GM18868 (cell line): ENCODE data around the gene CNGB1.
"Not testable (repeated sequence)": the region's sequence is repeated elsewhere in the genome, so short reads cannot be mapped to it uniquely, and the experiment has no call there.

Experiments
- ATAC-seq: cut with Tn5 transposase; IDR thresholded peaks from one replicate; pipeline ENCODE4 v1.9.1; 2021; ENCODE audit warnings: mild to moderate bottlenecking, moderate library complexity; ENCODE audit not compliant: unreplicated experiment

CNGB1 gene

DNA sequence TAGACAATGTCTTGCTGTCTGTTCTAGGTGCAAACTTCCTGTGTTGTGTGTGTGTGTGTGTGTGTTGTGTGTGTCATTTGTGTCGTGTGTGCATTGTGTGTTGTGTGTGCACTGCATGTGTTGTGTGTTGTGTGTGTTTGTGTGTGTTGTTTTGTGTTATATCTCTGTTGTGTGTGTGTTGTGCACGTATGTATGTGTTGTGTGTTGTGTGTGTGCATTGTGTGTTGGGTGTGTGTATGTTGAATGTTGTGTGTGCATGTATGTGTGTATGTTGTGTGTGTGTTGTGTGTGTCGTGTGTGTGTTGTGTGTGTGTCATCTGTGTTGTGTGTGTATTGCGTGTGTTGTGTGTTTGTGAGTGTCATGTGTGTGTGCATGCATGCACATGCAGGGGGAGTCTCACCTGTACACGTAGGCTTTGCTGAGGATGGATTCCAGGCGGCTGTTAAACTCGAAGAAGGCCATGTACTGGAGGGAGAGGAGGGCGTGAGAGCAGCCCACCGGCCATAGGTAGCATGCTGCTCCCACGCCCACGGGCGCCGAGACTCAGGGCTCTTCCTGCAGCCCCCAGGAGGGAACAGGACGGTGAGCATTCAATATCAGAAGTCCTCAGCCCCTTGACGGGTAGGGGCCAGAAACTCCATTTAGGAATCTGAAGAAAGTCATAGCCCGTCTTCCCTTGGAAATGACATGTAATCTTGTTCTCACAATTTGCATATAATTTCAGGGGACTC is 58.2 kb downstream of the CNGB1 start:
- no peak for ATAC-seq

- no peak for ATAC-seq
These were observed 59.2 kb downstream of the CNGB1 start for GRCh38 chr16:57911743-57912142.

- ATAC-seq, result no peak
These were observed 60.2 kb downstream of the CNGB1 start for GRCh38 chr16:57910696-57911095.

GRCh38 chr16:57908409-57908987 is 62.4 kb downstream of the CNGB1 start:
- ATAC-seq, result no peak

DNA sequence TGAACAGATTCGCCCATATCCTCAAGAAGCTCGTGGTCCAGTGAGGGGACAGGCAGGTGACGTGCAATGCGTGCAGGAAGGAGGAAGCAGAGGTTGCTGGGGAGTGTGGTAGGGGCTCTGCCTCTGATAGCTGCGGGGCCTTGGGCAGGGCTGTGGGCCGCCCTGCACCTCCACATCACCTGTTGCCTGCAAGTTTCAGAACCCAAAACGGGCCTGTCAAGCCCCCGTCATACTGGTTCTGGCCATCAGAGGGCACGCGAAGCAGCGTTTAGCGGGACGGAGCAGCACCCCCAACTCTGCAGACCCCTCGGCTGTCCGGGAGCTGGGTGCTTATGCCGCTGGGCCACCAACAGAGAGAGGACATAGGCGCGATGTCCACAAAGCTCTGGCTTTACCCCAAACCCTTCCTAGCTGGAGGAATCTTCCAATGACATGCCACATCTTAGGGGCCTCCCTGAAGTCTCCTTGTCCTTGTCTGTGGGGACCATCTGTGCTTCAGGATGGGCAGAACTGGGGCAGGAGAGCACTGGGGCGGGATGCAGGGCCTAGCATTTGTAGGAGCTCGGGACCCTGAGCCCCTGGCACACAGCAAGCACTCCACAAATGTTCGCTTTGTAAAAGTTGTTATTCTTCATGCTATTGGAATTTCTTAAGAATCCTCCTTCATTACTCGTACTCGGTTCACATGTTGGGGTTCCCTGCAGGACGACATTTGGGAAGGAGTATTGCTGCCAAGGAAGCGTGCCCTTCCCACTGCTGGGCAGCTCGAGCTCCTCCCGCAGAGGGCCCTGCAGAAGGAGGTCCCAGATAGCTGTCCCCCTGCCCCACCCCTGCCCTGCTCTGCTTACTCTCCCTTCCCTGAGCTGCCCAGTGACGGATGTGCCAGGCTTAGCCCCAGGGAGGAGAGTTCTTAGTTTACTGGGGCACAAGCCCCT is 64.3 kb downstream of the CNGB1 start:
- ATAC-seq, result no peak

DNA sequence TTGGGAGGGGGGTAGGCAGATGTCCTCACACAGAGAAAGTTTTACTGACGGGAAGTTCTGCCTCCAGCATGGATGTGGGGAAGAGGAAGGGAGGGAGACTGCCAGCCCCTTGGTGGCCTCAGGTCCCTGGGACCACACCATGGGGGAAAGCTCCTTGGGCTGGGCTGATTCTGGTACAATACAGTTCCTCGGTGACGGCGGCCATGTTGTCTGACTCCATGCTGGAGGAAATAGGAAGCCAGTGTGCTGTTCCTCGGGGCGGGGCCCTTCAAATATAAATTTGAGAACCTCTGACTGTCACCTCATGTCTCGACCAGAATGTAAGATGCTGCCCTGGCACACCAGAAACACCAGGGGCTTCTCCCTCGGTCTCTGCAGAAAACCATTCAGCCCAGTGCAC is 66.8 kb downstream of the CNGB1 start:
- no peak for ATAC-seq

DNA sequence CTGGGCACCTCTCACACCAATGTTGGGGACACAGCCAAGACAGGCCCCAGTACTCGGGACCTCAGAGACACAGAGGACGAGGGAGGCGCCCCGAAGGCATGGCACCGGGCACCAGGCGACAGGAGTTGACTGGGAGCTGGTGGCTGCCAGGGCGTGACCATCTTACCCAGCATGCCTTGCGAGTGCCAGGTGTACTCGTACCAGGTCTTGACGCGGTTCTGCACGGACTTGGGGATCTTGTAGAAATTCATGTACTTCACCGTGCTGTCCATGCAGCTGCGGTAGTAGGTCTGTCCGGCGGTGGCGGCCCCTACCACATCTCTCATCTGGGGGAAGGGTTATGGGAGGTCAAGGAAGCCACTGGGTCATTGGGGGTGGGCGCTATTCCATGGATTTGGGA is 67.3 kb downstream of the CNGB1 start:
- no peak for ATAC-seq

GRCh38 chr16:57901480-57902069 is 69.4 kb downstream of the CNGB1 start:
- ATAC-seq, result no peak

DNA sequence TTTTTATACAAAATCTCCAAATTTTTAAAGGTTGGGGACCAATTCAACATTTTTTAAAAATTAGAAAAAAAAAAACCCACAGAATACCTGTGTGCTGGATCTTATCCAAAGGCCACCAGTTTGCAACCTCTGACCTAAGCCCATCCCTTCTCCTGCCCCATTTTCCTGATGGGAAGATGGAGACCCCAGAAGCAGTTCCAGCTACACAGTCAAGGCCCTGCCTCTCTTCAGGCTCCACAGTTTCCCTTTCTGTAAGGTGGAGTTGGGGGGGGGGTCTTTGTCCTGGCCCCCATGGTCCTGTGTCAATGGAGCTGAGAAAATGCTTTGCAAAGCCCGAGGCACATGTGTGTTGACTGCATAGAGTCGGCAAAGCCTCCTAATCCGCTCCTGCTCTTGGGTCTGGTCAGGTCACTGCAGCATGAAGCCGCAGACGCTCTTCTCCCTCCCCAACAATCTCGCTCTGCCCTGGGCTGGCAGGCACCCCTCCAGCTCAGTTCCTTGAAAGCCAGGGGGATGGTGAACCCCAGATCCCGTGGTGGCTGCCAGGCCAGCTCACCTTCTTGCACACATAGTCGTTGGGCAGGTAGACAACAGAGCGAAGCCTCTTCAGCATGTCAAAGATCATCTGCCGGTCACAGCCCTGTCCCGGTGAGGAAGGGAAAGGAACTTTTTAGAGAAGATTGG is 70.0 kb downstream of the CNGB1 start:
- ATAC-seq, result no peak

DNA sequence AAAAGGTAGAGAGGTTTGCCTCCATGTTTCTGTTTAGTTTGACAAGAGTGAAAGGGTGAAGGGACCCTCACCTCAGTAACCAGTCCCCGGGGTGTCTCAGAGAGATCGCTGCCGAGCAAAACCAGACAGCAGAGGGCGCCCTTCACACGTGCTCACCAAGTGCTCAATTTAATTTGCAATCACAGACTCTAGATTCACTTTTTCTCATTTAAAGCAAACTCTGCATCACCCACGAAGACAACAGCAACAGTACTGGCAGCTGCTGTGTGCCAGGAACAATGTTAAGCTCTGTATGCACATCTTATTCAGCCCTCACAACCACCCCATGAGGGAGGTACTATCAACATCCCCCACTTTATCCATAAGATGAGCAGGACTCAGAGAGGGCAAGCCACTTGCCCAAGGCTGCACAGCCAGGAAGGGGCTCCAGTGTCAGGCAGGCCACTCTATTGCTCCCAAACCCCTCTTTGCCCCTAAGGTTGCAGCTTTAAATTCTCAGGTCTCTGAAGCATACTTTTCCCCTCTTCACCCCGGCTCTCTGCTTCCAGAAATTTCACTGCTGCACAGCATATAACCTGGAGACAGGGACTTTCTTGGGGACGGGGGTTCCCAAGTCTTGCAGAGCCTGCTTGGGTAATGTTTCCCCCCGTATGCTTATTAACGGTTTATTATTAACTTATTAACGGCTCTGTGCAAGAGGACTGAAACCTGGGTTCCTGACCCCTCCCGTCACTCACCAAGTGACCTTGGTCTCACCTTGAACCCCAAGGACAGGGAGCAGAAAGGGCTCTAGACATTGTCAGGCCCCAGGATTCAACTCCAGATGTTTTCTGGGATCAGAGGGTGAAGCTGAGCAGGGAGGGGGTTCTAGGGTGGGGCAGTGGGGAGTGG is 70.9 kb downstream of the CNGB1 start:
- ATAC-seq, result peak; percentile 46

- no peak for ATAC-seq
These were observed 72.0 kb downstream of the CNGB1 start for GRCh38 chr16:57898961-57899360.

DNA sequence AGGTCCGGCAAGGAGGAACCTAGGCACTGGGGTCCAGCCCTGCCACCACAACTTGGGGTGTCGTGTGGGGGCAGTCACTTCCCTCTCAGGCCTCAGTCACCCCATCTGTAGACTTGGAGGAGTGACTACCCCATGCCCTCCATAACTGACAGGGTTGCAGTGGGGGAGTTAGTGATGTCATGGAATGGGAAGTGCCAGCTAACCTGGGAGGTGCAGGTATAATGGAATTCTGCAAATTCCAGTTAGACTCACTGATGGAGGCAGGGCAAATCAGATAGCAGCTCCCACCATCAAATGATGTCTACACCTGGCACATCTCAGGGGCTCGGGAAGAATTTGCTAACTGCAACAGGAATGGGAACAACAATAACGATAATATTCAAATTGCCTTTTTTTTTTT is 72.9 kb downstream of the CNGB1 start:
- ATAC-seq, result no peak

GRCh38 chr16:57897053-57897784 is 73.7 kb downstream of the CNGB1 start:
- no peak for ATAC-seq

DNA sequence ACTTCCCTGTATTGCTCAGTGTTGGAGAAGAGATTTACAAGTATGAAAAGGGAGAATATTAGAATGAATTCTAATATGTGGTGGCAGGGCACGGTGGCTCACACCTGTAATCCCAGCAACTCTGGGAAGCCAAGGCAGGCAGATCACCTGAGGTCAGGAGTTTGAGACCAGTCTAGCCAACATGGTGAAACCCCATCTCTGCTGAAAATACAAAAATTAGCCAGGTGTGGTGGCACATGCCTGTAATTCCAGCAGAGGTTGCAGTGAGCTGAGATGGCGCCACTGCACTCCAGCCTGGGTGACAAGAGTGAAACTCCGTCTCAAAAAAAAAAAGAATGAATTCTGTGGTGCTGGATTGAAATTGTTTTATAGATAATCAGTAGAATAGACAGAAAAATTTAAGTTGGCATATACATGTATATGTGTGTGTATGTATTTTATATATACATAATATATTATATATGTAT is 75.8 kb downstream of the CNGB1 start:
- not testable (repeated sequence) for ATAC-seq

- no peak for ATAC-seq
These were observed 76.4 kb downstream of the CNGB1 start for GRCh38 chr16:57894390-57895080.

DNA sequence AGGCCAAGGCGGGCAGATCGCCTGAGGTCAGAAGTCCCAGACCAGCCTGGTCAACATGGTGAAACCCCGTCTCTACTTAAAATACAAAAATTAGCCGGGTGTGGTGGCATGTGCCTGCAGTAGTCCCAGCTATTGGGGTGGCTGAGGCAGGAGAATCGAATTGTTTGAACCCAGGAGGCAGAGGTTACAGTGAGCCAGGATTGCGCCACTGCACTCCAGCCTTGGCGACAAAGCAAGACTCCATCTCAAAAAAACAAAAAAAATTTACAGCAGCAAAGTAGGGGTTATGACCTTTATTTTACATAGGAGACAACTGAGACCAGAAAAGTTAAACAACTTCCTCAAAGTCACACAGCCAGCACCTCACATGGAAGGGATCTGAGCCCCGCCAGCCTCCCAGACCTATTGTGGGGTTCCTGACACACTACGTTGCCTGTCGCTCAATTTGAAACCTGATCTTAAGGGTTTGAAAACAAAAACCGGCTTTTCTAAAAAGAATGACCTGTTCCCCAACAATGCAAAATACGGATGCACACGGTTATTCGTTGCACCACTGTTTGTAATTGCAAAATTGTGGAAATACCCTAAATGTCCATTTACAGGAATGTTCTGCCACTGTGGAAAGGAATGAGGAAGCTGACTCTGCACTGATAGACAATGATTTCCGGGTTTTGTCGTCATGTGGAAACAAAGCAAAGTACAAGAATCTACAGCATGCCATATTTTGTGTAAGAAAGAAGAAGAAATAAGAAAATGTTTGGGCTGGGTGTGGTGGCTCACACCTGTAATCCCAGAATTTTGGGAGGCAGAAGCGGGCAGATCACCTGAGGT is 77.2 kb downstream of the CNGB1 start:
- ATAC-seq, result no peak

GRCh38 chr16:57893217-57893558 is 77.7 kb downstream of the CNGB1 start:
- ATAC-seq, result no peak
